Stomach (tissue), 9 donors: Measurements from ENCODE around the gene TOMM34. TPM values are rescaled to one million over a fixed set of nuclear protein-coding genes. Genes with fewer than 3 reads are reported as not detected.

Experiments
- DNase-seq, 2 donors: peaks; one replicate each; pipeline versions ENCODE4 v3.0.0 to v3.0.0-alpha.2; 2013 to 2019
- H3K27ac ChIP-seq, 5 donors: fragments of 200-600 bp in 4 of 5; sonication (generic) in 4 of 5; one replicate each; pipeline ENCODE4 v1.5.1; 2013 to 2019; ENCODE audit warnings: mild to moderate bottlenecking in 1 of 5, moderate library complexity in 1 of 5
- H3K27me3 ChIP-seq, 3 donors: fragments of 200-600 bp; sonication (generic); one replicate each; pipeline ENCODE4 v1.5.1; 2017 to 2019; ENCODE audit warnings: mixed run types in 1 of 3
- H3K36me3 ChIP-seq, 4 donors: fragments of 200-600 bp; sonication (generic); 1 replicate in 3 of 4; 2 replicates in 1 of 4; pipeline ENCODE4 v1.5.1; 2016 to 2019
- H3K4me1 ChIP-seq, 4 donors: fragments of 200-600 bp; sonication (generic); one replicate each; pipeline ENCODE4 v1.5.1; 2016 to 2019
- H3K4me3 ChIP-seq, 4 donors: fragments of 200-600 bp; sonication (generic) in 3 of 4; one replicate each; pipeline ENCODE4 v1.5.1; 2016 to 2019; ENCODE audit warnings: mild to moderate bottlenecking in 1 of 4
- H3K9me3 ChIP-seq, 4 donors: fragments of 200-600 bp; sonication (generic); one replicate each; pipeline ENCODE4 v1.5.1; 2016 to 2019
- CTCF ChIP-seq, 7 experiments: fragments of 450-650 bp in 4 of 7; fragments of 200-600 bp in 3 of 7; sonication (generic) in 3 of 7; IDR thresholded peaks; one replicate each; pipeline ENCODE4 v1.5.1; 2016 to 2019; ENCODE audit warnings: antibody characterized with exemption in 7 of 7, control low read depth in 2 of 7, mild to moderate bottlenecking in 1 of 7
- EP300 ChIP-seq: sonication (generic); formaldehyde crosslinking; IDR thresholded peaks from one replicate; pipeline ENCODE4 v1.6.1; 2017; ENCODE audit warnings: antibody characterized with exemption
- POLR2A ChIP-seq, 4 donors: fragments of 450-650 bp; IDR thresholded peaks; one replicate each; pipeline ENCODE4 v1.6.1; 2016; ENCODE audit warnings: antibody characterized with exemption in 4 of 4, control low read depth in 2 of 4, mild to moderate bottlenecking in 1 of 4, moderate library complexity in 1 of 4
- POLR2AphosphoS5 ChIP-seq, 3 donors: sonication (generic); formaldehyde crosslinking; IDR thresholded peaks; one replicate each; pipeline ENCODE4 v1.6.1; 2016; ENCODE audit warnings: antibody characterized with exemption in 3 of 3
- WGBS, 5 donors: extraction: QIAGEN DNeasy Blood & Tissue Kit in 3 of 5; methylation state at CpG; one replicate each; pipeline versions ENCODE4 v1.1.5 to v1.1.7; 2013 to 2018; 5-methylcytosine and 5-hydroxymethylcytosine counted together
- intact Hi-C: fragments of 100-400 bp; cut with DNase I; formaldehyde crosslinking; loops from one replicate; pipeline ENCODE4 v1.15.1; 2023; ENCODE audit warnings: low total_unique reads
- polyA plus RNA-seq, 3 donors: library from polyadenylated mRNA; stranded (reverse); fragments of 200-250 nt; gene quantifications; one replicate each; pipeline ENCODE4 v1.2.3, GENCODE V29; 2013
- small RNA-seq, 4 donors: library from RNA; depleted of rRNA; stranded (forward); fragments of <200 nt; gene quantifications; one replicate each; pipeline ENCODE3, GENCODE V24; 2016
- total RNA-seq, 5 donors: library from RNA; depleted of rRNA; stranded (reverse); fragments of >200 nt; gene quantifications; one replicate each; pipeline versions ENCODE4 v1.1.0 to v1.2.3, GENCODE V29; 2014 to 2016
- donor health status: healthy with polysubstance abuse.
- donor health status: Bipolar disorder and iron deficiency.
- donor health status: healthy.

The TOMM34 gene
- total and polyA plus RNA-seq, 8 donors: 1.7 to 15.7 (median 9.7) TPM

- TF ChIP-seq CTCF (IDR thresholded peaks at IDR 0.05) (no peak), POLR2A (IDR thresholded peaks at IDR 0.05) (no peak), EP300 (no peak), POLR2AphosphoS5 (IDR thresholded peaks at IDR 0.05) (no peak)
- H3K4me1 ChIP-seq: peaks cover 13 to 65% (median 40%) of the 10 kb centered on the region in 4 donors
- no peaks in the 10 kb centered on the region for H3K27me3 ChIP-seq
- intact Hi-C loops: no loop called here
- H3K27ac ChIP-seq: no peak overlapping the region
- WGBS, 5 donors: 81 to 89% (median 82%) methylated on average over 5 of the region's 5 CpGs
- no peak overlapping the region for H3K4me3 ChIP-seq
- no peaks in the 10 kb centered on the region for H3K9me3 ChIP-seq
- no peak for DNase-seq
- peaks cover 27 to 52% (median 44%) of the 10 kb centered on the region in 4 donors for H3K36me3 ChIP-seq
These were observed 59.9 kb downstream of the TOMM34 start for GRCh38 chr20:44900231-44900854.

- Histone ChIP-seq H3K9me3 (no peaks in the 10 kb centered on the region), H3K36me3 (peaks cover 8 to 20% (median 12%) of the 10 kb centered on the region in 4 donors), H3K27me3 (no peaks in the 10 kb centered on the region), H3K27ac (no peak overlapping the region), H3K4me1 (peaks cover 22 to 95% (median 59%) of the 10 kb centered on the region in 4 donors), H3K4me3 (no peak overlapping the region)
- no peak for DNase-seq
- intact Hi-C loops: no loop called here
- no peak for TF ChIP-seq POLR2AphosphoS5 (IDR thresholded peaks at IDR 0.05)
- TF ChIP-seq POLR2A (IDR thresholded peaks at IDR 0.05): no peak
- no peak for TF ChIP-seq CTCF (IDR thresholded peaks at IDR 0.05)
- TF ChIP-seq EP300: no peak
- WGBS, 5 donors: 75 to 91% (median 79%) methylated on average over 1 of the region's 1 CpG
These were observed 63.1 kb downstream of the TOMM34 start for GRCh38 chr20:44897133-44897532.

- H3K4me3 ChIP-seq: no peak overlapping the region
- no peaks in the 10 kb centered on the region for H3K9me3 ChIP-seq
- no peak for TF ChIP-seq POLR2A (IDR thresholded peaks at IDR 0.05)
- no peak for TF ChIP-seq CTCF (IDR thresholded peaks at IDR 0.05)
- TF ChIP-seq POLR2AphosphoS5 (IDR thresholded peaks at IDR 0.05): no peak
- no peak for TF ChIP-seq EP300
- DNase-seq: no peak
- intact Hi-C loops: no loop called here
- WGBS, 5 donors: 60 to 92% (median 86%) methylated on average over 1 of the region's 1 CpG
- no peak overlapping the region for H3K27ac ChIP-seq
- peaks cover 22 to 96% (median 63%) of the 10 kb centered on the region in 4 donors for H3K4me1 ChIP-seq
- H3K27me3 ChIP-seq: no peaks in the 10 kb centered on the region
- peaks cover 2 to 14% (median 6%) of the 10 kb centered on the region in 4 donors for H3K36me3 ChIP-seq
These were observed 63.6 kb downstream of the TOMM34 start for GRCh38 chr20:44896583-44896982.

- H3K27ac ChIP-seq: no peak overlapping the region
- 51 to 60% (median 55%) methylated on average over 2 of the region's 2 CpGs for WGBS, 5 donors
These were observed 65.2 kb downstream of the TOMM34 start for GRCh38 chr20:44894959-44895358.

More at GRCh38 chr20:44894959-44895358, 65.2 kb downstream of the TOMM34 start:
- no peak for DNase-seq
- no peaks in the 10 kb centered on the region for H3K9me3 ChIP-seq
- H3K4me3 ChIP-seq: no peak overlapping the region
- peaks cover 0 to 4% (median under 1%) of the 10 kb centered on the region in 4 donors for H3K36me3 ChIP-seq
- intact Hi-C loops: no loop called here
- H3K27me3 ChIP-seq: no peaks in the 10 kb centered on the region
- peaks cover 30 to 98% (median 67%) of the 10 kb centered on the region in 4 donors for H3K4me1 ChIP-seq
- TF ChIP-seq POLR2A (IDR thresholded peaks at IDR 0.05): no peak
- TF ChIP-seq EP300: no peak
- TF ChIP-seq CTCF (IDR thresholded peaks at IDR 0.05): no peak
- no peak for TF ChIP-seq POLR2AphosphoS5 (IDR thresholded peaks at IDR 0.05)

Small RNAs within 50 kb of the gene (small RNA-seq; reads per million reads assigned to genes)
- gene RF00019: 0 reads per million in 4 donors

Other genes with a start within 250 kb of the TOMM34 start
- gene CCN5, start 245.0 kb downstream of the TOMM34 start, total RNA-seq: 100 to 1,000 TPM in 1 of 5 donors, 10 to 100 TPM in 1, not detected in 3; 19.9 to 193 TPM
- gene CCN5, start 245.0 kb downstream of the TOMM34 start, polyA plus RNA-seq: 1 to 10 TPM; 2.5 to 8.2 (median 3.4) TPM
- gene KCNK15, start 214.5 kb downstream of the TOMM34 start, total RNA-seq: 1 to 10 TPM in 3 of 5 donors, not detected in 2; 1.5 to 7.7 (median 4.5) TPM
- gene KCNK15, start 214.5 kb downstream of the TOMM34 start, polyA plus RNA-seq: 1 to 10 TPM in 1 of 3 donors, under 1 TPM in 2; 0.46 to 2.6 (median 0.78) TPM
- 1 to 10 TPM in 3 of 5 donors, not detected in 2; 1.2 to 2.2 (median 1.3) TPM for gene RIMS4, start 149.9 kb downstream of the TOMM34 start, total RNA-seq
- 1 to 10 TPM in 2 of 3 donors, under 1 TPM in 1; 0.55 to 1.8 (median 1.7) TPM for gene RIMS4, start 149.9 kb downstream of the TOMM34 start, polyA plus RNA-seq
- 100 to 1,000 TPM in 3 of 5 donors, 10 to 100 TPM in 2; 52.2 to 131 (median 109) TPM for gene YWHAB, start 74.7 kb downstream of the TOMM34 start, total RNA-seq
- 100 to 1,000 TPM in 1 of 3 donors, 10 to 100 TPM in 2; 71.8 to 135 (median 76.9) TPM for gene YWHAB, start 74.7 kb downstream of the TOMM34 start, polyA plus RNA-seq
- 100 to 1,000 TPM in 1 of 5 donors, 10 to 100 TPM in 3, 1 to 10 TPM in 1; 8.6 to 106 (median 32.0) TPM for gene PABPC1L, start 50.3 kb downstream of the TOMM34 start, total RNA-seq
- 10 to 100 TPM; 15.0 to 38.9 (median 23.3) TPM for gene PABPC1L, start 50.3 kb downstream of the TOMM34 start, polyA plus RNA-seq
- 10 to 100 TPM; 16.5 to 49.6 (median 22.3) TPM for gene STK4, start 6.1 kb upstream of the TOMM34 start, total RNA-seq
- 1 to 10 TPM; 4.8 to 6.5 (median 6.4) TPM for gene STK4, start 6.1 kb upstream of the TOMM34 start, polyA plus RNA-seq
- gene KCNS1, start 140.7 kb upstream of the TOMM34 start, total RNA-seq: not detected
- under 1 TPM in 1 of 3 donors, not detected in 2; 0.30 TPM for gene KCNS1, start 140.7 kb upstream of the TOMM34 start, polyA plus RNA-seq
- gene WFDC5, start 154.8 kb upstream of the TOMM34 start, total RNA-seq: not detected
- 1 to 10 TPM in 1 of 3 donors, not detected in 2; 3.7 TPM for gene WFDC5, start 154.8 kb upstream of the TOMM34 start, polyA plus RNA-seq
- gene WFDC12, start 164.1 kb upstream of the TOMM34 start, total RNA-seq: not detected
- gene WFDC12, start 164.1 kb upstream of the TOMM34 start, polyA plus RNA-seq: under 1 TPM in 1 of 3 donors, not detected in 2; 0.15 TPM
- gene PI3, start 214.5 kb upstream of the TOMM34 start, total RNA-seq: 10 to 100 TPM in 1 of 5 donors, 1 to 10 TPM in 2, not detected in 2; 1.6 to 90.4 (median 2.3) TPM
- gene PI3, start 214.5 kb upstream of the TOMM34 start, polyA plus RNA-seq: 100 to 1,000 TPM in 1 of 3 donors, 10 to 100 TPM in 1, 1 to 10 TPM in 1; 4.0 to 172 (median 38.3) TPM
- gene SEMG1, start 246.6 kb upstream of the TOMM34 start, total RNA-seq: not detected
- gene SEMG1, start 246.6 kb upstream of the TOMM34 start, polyA plus RNA-seq: not detected